Right lobe of liver (tissue), 6 donors: ENCODE data around the gene AXIN2. TPM values are rescaled to one million over a fixed set of nuclear protein-coding genes. Genes with fewer than 3 reads are reported as not detected.

Source experiments
- ATAC-seq, 4 donors: fragments of 200-7000 bp; cut with Tn5 transposase; one replicate each; pipeline ENCODE4 v1.9.1; 2020; ENCODE audit warnings: mild to moderate bottlenecking in 4 of 4, moderate library complexity in 4 of 4
- DNase-seq, 3 donors: peaks; one replicate each; pipeline ENCODE4 v3.0.0-alpha.2; 2020
- H3K27ac ChIP-seq, 3 donors: fragments of 200-600 bp; one replicate each; pipeline ENCODE4 v1.8.0; 2022
- H3K27me3 ChIP-seq, 2 donors: fragments of 200-600 bp; one replicate each; pipeline ENCODE4 v1.8.0; 2022
- H3K36me3 ChIP-seq, 4 donors: fragments of 200-600 bp; sonication (generic) in 1 of 4; one replicate each; pipeline versions ENCODE4 v1.5.1 to v1.8.0; 2017 to 2022; ENCODE audit warnings: control low read depth in 1 of 4
- H3K4me1 ChIP-seq, 4 donors: fragments of 200-600 bp; sonication (generic) in 1 of 4; one replicate each; pipeline versions ENCODE4 v1.5.1 to v1.8.0; 2017 to 2022; ENCODE audit warnings: control low read depth in 1 of 4
- H3K4me3 ChIP-seq, 3 donors: fragments of 200-600 bp; one replicate each; pipeline ENCODE4 v1.8.0; 2022
- H3K9me3 ChIP-seq, 4 donors: fragments of 200-600 bp; sonication (generic) in 1 of 4; one replicate each; pipeline versions ENCODE4 v1.5.1 to v1.8.0; 2017 to 2022; ENCODE audit warnings: control low read depth in 1 of 4
- CTCF ChIP-seq, 4 donors: fragments of 200-600 bp in 3 of 4; fragments of 450-650 bp in 1 of 4; IDR thresholded peaks; one replicate each; pipeline versions ENCODE4 v1.5.1 to v1.8.0; 2016 to 2022; ENCODE audit warnings: antibody characterized with exemption in 4 of 4, mild to moderate bottlenecking in 2 of 4
- POLR2A ChIP-seq: fragments of 450-650 bp; IDR thresholded peaks from one replicate; pipeline ENCODE4 v1.6.1; 2017; ENCODE audit warnings: antibody characterized with exemption, mild to moderate bottlenecking
- WGBS: methylation state at CpG from one replicate; pipeline ENCODE4 v1.1.6; 2018; ENCODE audit warnings: low coverage, low lambda C conversion rate; ENCODE audit not compliant: insufficient coverage; ENCODE audit errors: missing lambda C conversion rate; 5-methylcytosine and 5-hydroxymethylcytosine counted together
- intact Hi-C, 2 donors: fragments of 100-400 bp; cut with DNase I; formaldehyde crosslinking; loops; one replicate each; pipeline versions ENCODE4 v1.11.2 to v1.14.1; 2022
- total RNA-seq, 6 experiments: library from RNA; depleted of rRNA in 2 of 6; stranded (reverse); fragments of >200 nt in 2 of 6; fragmentation: NEBNext Ultra II Directional in 3 of 6; extraction: Animal tissue kit (Norgen Biotek cat#: 25700) in 3 of 6; gene quantifications; one replicate each; pipeline versions ENCODE4 v1.1.0 to v1.2.4, GENCODE V29; 2016 to 2023
- donor health status: DM: no; HTN: yes; CAD: no.
- donor health status: DM: no; HTN: no; CAD: no.
- donor health status: DM: no; HTN: no; CAD: no.
- donor health status: DM: no; HTN: yes; CAD: no.
- donor health status: DM: no; HTN: yes; CAD: no.

The AXIN2 gene
- total RNA-seq, 6 experiments from 2014 or later = 1.0 to 2.4 (median 2.0) TPM

- Histone ChIP-seq H3K27me3 (no peaks in the 10 kb centered on the region), H3K36me3 (no peaks in the 10 kb centered on the region), H3K4me1 (no peaks in the 10 kb centered on the region), H3K9me3 (no peaks in the 10 kb centered on the region), H3K4me3 (no peak overlapping the region), H3K27ac (no peak overlapping the region)
- DNase-seq (no peak), ATAC-seq (no peak)
- TF ChIP-seq CTCF (IDR thresholded peaks at IDR 0.05) (no peak), POLR2A (no peak)
- intact Hi-C loops = no loop called here
- WGBS = 60% methylated on average over 4 of the region's 4 CpGs
Measured at GRCh38 chr17:65595071-65595656, 33.7 kb upstream of the AXIN2 start.

- Histone ChIP-seq H3K4me3 (no peak overlapping the region), H3K27ac (no peak overlapping the region), H3K36me3 (no peaks in the 10 kb centered on the region), H3K4me1 (no peaks in the 10 kb centered on the region), H3K9me3 (no peaks in the 10 kb centered on the region), H3K27me3 (no peaks in the 10 kb centered on the region)
- WGBS = 20% methylated on average over 18 of the region's 18 CpGs
- no peak for DNase-seq
- no peak for ATAC-seq
- TF ChIP-seq POLR2A = no peak
- intact Hi-C loops = no loop called here
Measured at GRCh38 chr17:65593855-65594845, 32.7 kb upstream of the AXIN2 start.

GRCh38 chr17:65593092-65593854, 31.8 kb upstream of the AXIN2 start:
- no peak overlapping the region for H3K27ac ChIP-seq
- intact Hi-C loops = no loop called here
- no peaks in the 10 kb centered on the region for H3K4me1 ChIP-seq
- H3K4me3 ChIP-seq = no peak overlapping the region
- DNase-seq (no peak), ATAC-seq (no peak)
- no peaks in the 10 kb centered on the region for H3K9me3 ChIP-seq
- H3K27me3 ChIP-seq = no peaks in the 10 kb centered on the region
- TF ChIP-seq CTCF (IDR thresholded peaks at IDR 0.05) (no peak), POLR2A (no peak)
- 48% methylated on average over 13 of the region's 19 CpGs for WGBS
- H3K36me3 ChIP-seq = no peaks in the 10 kb centered on the region

- no peak for DNase-seq
- no peaks in the 10 kb centered on the region for H3K36me3 ChIP-seq
- H3K27ac ChIP-seq = no peak overlapping the region
- no peak for ATAC-seq
- TF ChIP-seq CTCF (IDR thresholded peaks at IDR 0.05) (no peak), POLR2A (no peak)
- WGBS = 82% methylated on average over 3 of the region's 7 CpGs
- no peaks in the 10 kb centered on the region for H3K27me3 ChIP-seq
- H3K4me3 ChIP-seq = no peak overlapping the region
- no peaks in the 10 kb centered on the region for H3K9me3 ChIP-seq
- no peaks in the 10 kb centered on the region for H3K4me1 ChIP-seq
- intact Hi-C loops = no loop called here
Measured at GRCh38 chr17:65592125-65592965, 30.9 kb upstream of the AXIN2 start.
